MM.1S (cell line): Measurements from ENCODE around the gene IGF2.

Source experiments
- DNase-seq: peaks from one replicate; pipeline ENCODE4 v3.0.0-alpha.2; 2015
- H2AFZ ChIP-seq: fragments of 300-600 bp; sonication (generic); 2 replicates; pipeline ENCODE4 v1.6.0; 2016; ENCODE audit warnings: antibody characterized with exemption, low read length
- H3F3A ChIP-seq: fragments of 300-600 bp; sonication (generic); 2 replicates; pipeline ENCODE4 v1.6.1; 2016; ENCODE audit warnings: mild to moderate bottlenecking, antibody characterized with exemption, low read length, moderate library complexity, mixed read lengths; ENCODE audit not compliant: insufficient read depth
- H3K27ac ChIP-seq: fragments of 300-600 bp; sonication (generic); 2 replicates; pipeline ENCODE4 v1.5.1; 2016; ENCODE audit warnings: mild to moderate bottlenecking, low read length
- H3K27me3 ChIP-seq: fragments of 300-600 bp; sonication (generic); replicated peaks from 2 replicates; pipeline ENCODE4 v1.6.0; 2016; ENCODE audit warnings: low read length; ENCODE audit not compliant: insufficient read depth
- H3K36me3 ChIP-seq: fragments of 300-600 bp; sonication (generic); replicated peaks from 2 replicates; pipeline ENCODE4 v1.6.1; 2016; ENCODE audit warnings: mild to moderate bottlenecking, low read length, mixed read lengths; ENCODE audit not compliant: insufficient read depth
- H3K4me1 ChIP-seq: fragments of 300-600 bp; sonication (generic); 2 replicates; pipeline ENCODE4 v1.6.1; 2016; ENCODE audit warnings: low read length, mixed read lengths
- H3K4me2 ChIP-seq: fragments of 300-600 bp; sonication (generic); 2 replicates; pipeline ENCODE4 v1.6.0; 2016; ENCODE audit warnings: low read depth, low read length
- H3K4me3 ChIP-seq: fragments of 300-600 bp; sonication (generic); 2 replicates; pipeline ENCODE4 v1.5.1; 2016; ENCODE audit warnings: low read length, mixed read lengths
- H3K79me2 ChIP-seq: fragments of 300-600 bp; sonication (generic); 2 replicates; pipeline ENCODE4 v1.6.1; 2016; ENCODE audit warnings: mixed run types, low read length, mixed read lengths
- H3K9ac ChIP-seq: fragments of 300-600 bp; sonication (generic); 2 replicates; pipeline ENCODE4 v1.6.1; 2016; ENCODE audit warnings: low read length, mixed read lengths
- H3K9me2 ChIP-seq: fragments of 300-600 bp; sonication (generic); replicated peaks from 2 replicates; pipeline ENCODE4 v1.6.1; 2016; ENCODE audit warnings: mild to moderate bottlenecking, low read length, mixed read lengths; ENCODE audit not compliant: insufficient read depth
- H3K9me3 ChIP-seq: fragments of 300-600 bp; sonication (generic); replicated peaks from 2 replicates; pipeline ENCODE4 v1.6.1; 2016; ENCODE audit warnings: mild to moderate bottlenecking, low read length, mixed read lengths; ENCODE audit not compliant: insufficient read depth
- H4K20me1 ChIP-seq: fragments of 300-600 bp; sonication (generic); 2 replicates; pipeline ENCODE4 v1.6.1; 2016; ENCODE audit warnings: mild to moderate bottlenecking, low read length, moderate library complexity, mixed read lengths; ENCODE audit not compliant: insufficient read depth
- EZH2 ChIP-seq: fragments of 300-600 bp; sonication (generic); optimal IDR thresholded peaks from 2 replicates; pipeline ENCODE3; 2017; ENCODE audit warnings: low read depth, mild to moderate bottlenecking, antibody characterized with exemption, low read length, mixed read lengths
- EZH2phosphoT487 ChIP-seq: fragments of 300-600 bp; sonication (generic); IDR thresholded peaks from 2 replicates; pipeline ENCODE4 v1.6.1; 2018; ENCODE audit warnings: antibody characterized with exemption, low read length
- TF ChIP-seq, protein P1 (sequence below): fragments of 300-600 bp; sonication (generic); IDR thresholded peaks from 2 replicates; pipeline ENCODE4 v1.5.1; 2016; ENCODE audit warnings: antibody characterized with exemption, low read length, mixed read lengths

The IGF2 gene

DNA sequence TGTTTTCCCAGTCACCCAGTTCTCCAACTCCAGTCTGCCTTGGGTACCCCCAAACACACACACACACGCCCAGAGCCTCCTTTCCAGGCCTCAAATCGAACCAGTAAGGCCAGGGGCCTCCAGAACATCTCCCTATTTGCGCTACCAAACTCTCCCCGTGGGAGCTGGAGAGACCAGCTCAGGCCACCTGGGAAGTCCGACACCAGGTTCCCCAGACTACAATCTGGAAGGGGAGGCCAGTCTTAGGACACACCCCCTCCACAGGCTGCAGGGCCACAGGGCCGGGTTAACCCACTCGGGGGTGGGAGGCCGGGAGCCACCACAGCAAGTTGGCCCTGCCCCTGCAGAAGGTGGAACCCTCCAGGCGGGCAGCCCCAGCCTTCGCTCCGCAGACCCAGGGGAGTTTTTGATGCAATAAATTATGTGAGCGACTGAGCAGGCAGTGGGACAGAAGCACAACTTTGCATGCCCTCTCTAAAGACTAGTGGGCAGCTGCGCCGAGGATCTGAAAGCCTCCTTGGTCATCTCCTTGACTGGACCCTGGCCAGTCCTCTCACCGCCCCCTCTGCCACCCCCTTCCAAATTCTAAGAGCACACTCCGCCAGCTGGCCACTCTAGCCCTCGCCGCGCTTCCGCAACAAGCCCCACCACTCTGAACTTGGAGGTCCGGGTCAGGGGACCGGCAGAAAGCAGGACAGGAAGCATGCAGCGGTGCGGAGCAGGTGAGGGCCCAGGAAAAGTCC, 2.8 kb downstream of the IGF2 start:
- no peaks in the 10 kb centered on the region for H3K4me1 ChIP-seq
- H3K36me3 ChIP-seq: no peaks in the 10 kb centered on the region
- H4K20me1 ChIP-seq: no peaks in the 10 kb centered on the region
- no peaks in the 10 kb centered on the region for H3K9me2 ChIP-seq
- no peak for DNase-seq
- no peak overlapping the region for H3K4me2 ChIP-seq
- no peak overlapping the region for H2AFZ ChIP-seq
- H3K9ac ChIP-seq: no peak overlapping the region
- peaks cover 82% of the 10 kb centered on the region for H3K27me3 ChIP-seq
- H3K79me2 ChIP-seq: no peaks in the 10 kb centered on the region
- no peak for TF ChIP-seq EZH2phosphoT487
- TF ChIP-seq EZH2: no peak
- TF ChIP-seq, protein P1, sequence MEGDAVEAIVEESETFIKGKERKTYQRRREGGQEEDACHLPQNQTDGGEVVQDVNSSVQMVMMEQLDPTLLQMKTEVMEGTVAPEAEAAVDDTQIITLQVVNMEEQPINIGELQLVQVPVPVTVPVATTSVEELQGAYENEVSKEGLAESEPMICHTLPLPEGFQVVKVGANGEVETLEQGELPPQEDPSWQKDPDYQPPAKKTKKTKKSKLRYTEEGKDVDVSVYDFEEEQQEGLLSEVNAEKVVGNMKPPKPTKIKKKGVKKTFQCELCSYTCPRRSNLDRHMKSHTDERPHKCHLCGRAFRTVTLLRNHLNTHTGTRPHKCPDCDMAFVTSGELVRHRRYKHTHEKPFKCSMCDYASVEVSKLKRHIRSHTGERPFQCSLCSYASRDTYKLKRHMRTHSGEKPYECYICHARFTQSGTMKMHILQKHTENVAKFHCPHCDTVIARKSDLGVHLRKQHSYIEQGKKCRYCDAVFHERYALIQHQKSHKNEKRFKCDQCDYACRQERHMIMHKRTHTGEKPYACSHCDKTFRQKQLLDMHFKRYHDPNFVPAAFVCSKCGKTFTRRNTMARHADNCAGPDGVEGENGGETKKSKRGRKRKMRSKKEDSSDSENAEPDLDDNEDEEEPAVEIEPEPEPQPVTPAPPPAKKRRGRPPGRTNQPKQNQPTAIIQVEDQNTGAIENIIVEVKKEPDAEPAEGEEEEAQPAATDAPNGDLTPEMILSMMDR: no peak
- H3F3A ChIP-seq: no peaks in the 10 kb centered on the region
- no peak overlapping the region for H3K4me3 ChIP-seq
- no peak overlapping the region for H3K27ac ChIP-seq
- no peaks in the 10 kb centered on the region for H3K9me3 ChIP-seq

DNA sequence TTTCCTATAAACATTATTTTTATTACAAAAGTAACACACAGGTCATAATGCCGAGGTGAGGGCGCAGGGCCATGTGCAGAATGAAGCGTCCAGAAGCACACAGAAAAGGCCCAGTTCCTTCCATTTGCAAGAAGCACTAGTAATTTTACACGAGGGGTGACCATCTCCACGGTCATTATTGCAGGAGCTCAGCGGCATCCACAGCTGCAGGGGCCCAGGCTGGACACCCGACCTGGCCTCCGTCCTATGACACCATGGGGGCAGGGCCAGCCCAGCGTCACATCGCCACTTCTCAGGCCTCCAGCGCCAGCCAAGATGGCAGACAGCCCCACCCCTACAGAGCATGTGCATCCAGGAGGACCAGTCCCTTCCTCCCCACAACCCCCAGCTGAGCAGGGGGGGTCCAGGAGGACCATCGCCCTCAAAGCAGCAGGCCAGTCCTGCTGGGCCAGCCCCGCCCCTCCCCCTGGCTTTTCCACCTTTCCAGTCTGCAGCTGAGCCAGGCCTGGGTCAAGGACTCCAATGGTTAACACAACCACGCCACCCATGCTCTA, 3.5 kb downstream of the IGF2 start:
- no peaks in the 10 kb centered on the region for H3K9me3 ChIP-seq
- no peaks in the 10 kb centered on the region for H3K79me2 ChIP-seq
- H3K4me3 ChIP-seq: no peak overlapping the region
- no peak overlapping the region for H3K4me2 ChIP-seq
- H3K9ac ChIP-seq: no peak overlapping the region
- H4K20me1 ChIP-seq: no peaks in the 10 kb centered on the region
- no peak overlapping the region for H3K27ac ChIP-seq
- peaks cover 82% of the 10 kb centered on the region for H3K27me3 ChIP-seq
- no peaks in the 10 kb centered on the region for H3F3A ChIP-seq
- H3K4me1 ChIP-seq: no peaks in the 10 kb centered on the region
- no peak for DNase-seq
- TF ChIP-seq EZH2 (no peak), EZH2phosphoT487 (no peak)
- TF ChIP-seq, protein P1: no peak
- no peaks in the 10 kb centered on the region for H3K36me3 ChIP-seq
- no peaks in the 10 kb centered on the region for H3K9me2 ChIP-seq
- no peak overlapping the region for H2AFZ ChIP-seq

DNA sequence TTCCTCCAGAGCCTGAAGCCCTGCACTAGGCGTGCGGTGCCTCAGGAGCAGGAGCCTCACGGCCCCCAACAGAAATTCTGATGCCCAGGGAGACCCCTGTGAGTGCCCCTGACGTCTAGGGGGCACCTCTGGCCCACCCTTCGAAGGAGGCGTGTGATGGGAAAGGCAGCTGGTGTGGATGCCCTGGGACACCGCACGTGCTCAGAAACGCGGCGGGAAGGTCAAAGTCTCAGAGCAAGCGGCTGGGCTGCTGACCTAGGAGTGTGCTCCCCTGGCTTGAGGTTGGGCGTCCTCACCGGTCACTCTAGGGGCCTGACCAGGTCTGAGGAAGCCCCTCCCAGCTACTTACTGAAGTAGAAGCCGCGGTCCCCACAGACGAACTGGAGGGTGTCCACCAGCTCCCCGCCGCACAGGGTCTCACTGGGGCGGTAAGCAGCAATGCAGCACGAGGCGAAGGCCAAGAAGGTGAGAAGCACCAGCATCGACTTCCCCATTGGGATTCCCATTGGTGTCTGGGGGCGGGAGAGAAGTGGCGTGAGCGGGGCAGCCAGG, 4.1 kb downstream of the IGF2 start:
- H3K27me3 ChIP-seq: peaks cover 82% of the 10 kb centered on the region
- no peaks in the 10 kb centered on the region for H3K9me3 ChIP-seq
- H2AFZ ChIP-seq: no peak overlapping the region
- DNase-seq: no peak
- H3K4me2 ChIP-seq: no peak overlapping the region
- no peaks in the 10 kb centered on the region for H3K79me2 ChIP-seq
- no peak overlapping the region for H3K4me3 ChIP-seq
- H3K4me1 ChIP-seq: no peaks in the 10 kb centered on the region
- H3K9me2 ChIP-seq: no peaks in the 10 kb centered on the region
- no peaks in the 10 kb centered on the region for H4K20me1 ChIP-seq
- no peak overlapping the region for H3K27ac ChIP-seq
- H3K36me3 ChIP-seq: no peaks in the 10 kb centered on the region
- H3K9ac ChIP-seq: no peak overlapping the region
- H3F3A ChIP-seq: no peaks in the 10 kb centered on the region
- TF ChIP-seq EZH2 (no peak), EZH2phosphoT487 (no peak)
- TF ChIP-seq, protein P1: no peak
